ENCODE measurements around the gene TNFRSF19. TPM values are rescaled to one million over a fixed set of nuclear protein-coding genes. Genes with fewer than 3 reads are reported as not detected.

TNFRSF19 gene
- total RNA-seq, 4 donors from 2014 or later, result 4.9 to 9.2 (median 7.7) TPM

- intact Hi-C loops (cut with DNase I), result no loop called here
- no peaks in the 10 kb centered on the region for H3K36me3 ChIP-seq
- H3K9me3 ChIP-seq, result no peaks in the 10 kb centered on the region
- no peak for DNase-seq
- WGBS, 2 donors, result 8 to 14% methylated on average over 3 of the region's 3 CpGs
- peak overlapping the region; percentile 20 to 74 (median 64) for H3K27ac ChIP-seq
- peaks cover 18 to 28% of the 10 kb centered on the region in 2 donors for H3K4me1 ChIP-seq
- no peak overlapping the region for H3K4me3 ChIP-seq (replicated peaks in 1 of 3)
- no peak for TF ChIP-seq POLR2A (IDR thresholded peaks at IDR 0.05)
- TF ChIP-seq CTCF (IDR thresholded peaks at IDR 0.05), result no peak
- H3K27me3 ChIP-seq, result no peaks in the 10 kb centered on the region
Measured at GRCh38 chr13:23609874-23610576, 39.8 kb downstream of the TNFRSF19 start.

GRCh38 chr13:23610966-23611491 is 40.8 kb downstream of the TNFRSF19 start:
- no peaks in the 10 kb centered on the region for H3K36me3 ChIP-seq
- WGBS, 2 donors, result 58 to 61% methylated on average over 2 of the region's 2 CpGs
- no peak overlapping the region for H3K4me3 ChIP-seq (replicated peaks in 1 of 3)
- intact Hi-C loops (cut with DNase I), result no loop called here
- peak; percentile 21 to 39 for DNase-seq
- peaks cover 18 to 28% of the 10 kb centered on the region in 2 donors for H3K4me1 ChIP-seq
- H3K27me3 ChIP-seq, result no peaks in the 10 kb centered on the region
- no peak overlapping the region for H3K27ac ChIP-seq
- TF ChIP-seq POLR2A (IDR thresholded peaks at IDR 0.05) (no peak), CTCF (IDR thresholded peaks at IDR 0.05) (no peak)
- H3K9me3 ChIP-seq, result no peaks in the 10 kb centered on the region

- 96 to 98% methylated on average over 1 of the region's 1 CpG for WGBS, 2 donors
- TF ChIP-seq CTCF (IDR thresholded peaks at IDR 0.05) (no peak), POLR2A (IDR thresholded peaks at IDR 0.05) (no peak)
- DNase-seq, result no peak
- Histone ChIP-seq H3K36me3 (no peaks in the 10 kb centered on the region), H3K4me3 (replicated peaks in 1 of 3) (no peak overlapping the region), H3K9me3 (no peaks in the 10 kb centered on the region), H3K27ac (no peak overlapping the region), H3K27me3 (no peaks in the 10 kb centered on the region), H3K4me1 (peaks cover 18 to 28% of the 10 kb centered on the region in 2 donors)
- intact Hi-C loops (cut with DNase I), result no loop called here
Measured at GRCh38 chr13:23612182-23612581, 42.0 kb downstream of the TNFRSF19 start.

- 61 to 71% methylated on average over 2 of the region's 2 CpGs for WGBS, 2 donors
- peak in 1 of 2 donors; percentile 34 for DNase-seq
- TF ChIP-seq CTCF (IDR thresholded peaks at IDR 0.05) (no peak), POLR2A (IDR thresholded peaks at IDR 0.05) (no peak)
- Histone ChIP-seq H3K27me3 (no peaks in the 10 kb centered on the region), H3K4me3 (replicated peaks in 1 of 3) (no peak overlapping the region), H3K27ac (no peak overlapping the region), H3K4me1 (peaks cover 18 to 28% of the 10 kb centered on the region in 2 donors), H3K36me3 (no peaks in the 10 kb centered on the region), H3K9me3 (no peaks in the 10 kb centered on the region)
- intact Hi-C loops (cut with DNase I), result no loop called here
Measured at GRCh38 chr13:23612731-23613130, 42.5 kb downstream of the TNFRSF19 start.

GRCh38 chr13:23613596-23613995 is 43.4 kb downstream of the TNFRSF19 start:
- intact Hi-C loops (cut with DNase I), result no loop called here
- Histone ChIP-seq H3K27ac (no peak overlapping the region), H3K27me3 (no peaks in the 10 kb centered on the region), H3K4me3 (replicated peaks in 1 of 3) (no peak overlapping the region), H3K4me1 (peaks cover 18 to 28% of the 10 kb centered on the region in 2 donors), H3K9me3 (no peaks in the 10 kb centered on the region), H3K36me3 (no peaks in the 10 kb centered on the region)
- TF ChIP-seq CTCF (IDR thresholded peaks at IDR 0.05), result no peak
- no peak for TF ChIP-seq POLR2A (IDR thresholded peaks at IDR 0.05)
- DNase-seq, result no peak
- WGBS, 2 donors, result 89 to 93% methylated on average over 3 of the region's 3 CpGs

All from thyroid gland (tissue), 4 donors.